Middle frontal gyrus (tissue), 1 donor: ENCODE measurements around the gene BOLA3.
"Not testable (repeated sequence)": the region's sequence is repeated elsewhere in the genome, so short reads cannot be mapped to it uniquely, and the experiment has no call there.

Experiments
- DNase-seq: peaks from one replicate; pipeline ENCODE4 v3.0.0-alpha.2; 2015; ENCODE audit warnings: low spot score; ENCODE audit errors: extremely low spot score

The BOLA3 gene

DNA sequence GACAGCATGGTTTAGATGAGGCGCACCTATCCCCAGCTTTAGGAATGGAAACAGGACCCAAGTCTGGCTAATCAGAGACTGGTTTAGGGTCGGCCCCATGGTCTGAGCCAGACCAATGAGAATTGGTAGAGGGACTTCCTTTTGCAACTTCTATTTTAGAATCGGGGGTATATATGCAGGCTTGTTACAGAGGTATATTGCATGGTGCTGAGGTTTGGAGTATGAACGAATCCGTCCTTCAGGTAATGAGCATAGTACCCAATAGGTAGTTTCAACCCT lies 1.5 kb upstream of the BOLA3 start:
- no peak for DNase-seq

DNA sequence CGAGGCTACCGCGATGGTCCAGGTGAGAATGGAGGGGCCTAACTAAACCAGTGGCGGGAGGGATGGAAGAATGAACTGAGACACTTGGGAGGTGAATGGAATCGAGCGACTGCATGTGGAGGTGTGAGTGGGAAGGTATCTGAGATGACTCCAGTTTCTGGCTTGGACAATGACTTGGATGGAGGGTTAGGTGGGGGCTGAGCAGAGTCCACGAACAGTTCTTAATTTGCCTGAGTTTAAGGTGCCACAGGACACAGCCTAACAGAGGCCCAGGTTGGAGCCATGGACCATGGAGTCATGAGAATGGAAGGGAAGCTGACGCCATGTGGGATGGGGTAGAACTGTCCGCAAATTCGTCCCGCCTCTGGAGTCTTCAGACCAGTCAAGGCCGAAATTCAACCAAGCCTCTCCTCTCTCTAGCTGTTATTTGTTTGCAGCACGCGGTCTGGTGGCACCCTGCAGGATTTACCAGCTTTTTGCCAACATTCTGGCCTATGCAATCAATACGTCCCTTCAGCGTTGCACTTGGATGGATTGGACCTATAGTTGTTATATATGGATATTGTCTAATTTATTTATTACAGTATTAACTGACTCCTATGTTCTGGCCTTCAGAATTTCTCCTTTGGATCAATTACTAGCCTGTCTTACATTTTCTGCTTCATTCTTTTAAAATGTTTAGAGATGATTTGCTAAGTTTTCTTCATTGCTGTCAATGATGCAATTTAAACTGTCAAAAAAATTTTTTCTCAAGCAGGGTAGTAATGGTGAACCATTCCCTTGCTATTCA lies 940 bp upstream of the BOLA3 start:
- DNase-seq: no peak

DNA sequence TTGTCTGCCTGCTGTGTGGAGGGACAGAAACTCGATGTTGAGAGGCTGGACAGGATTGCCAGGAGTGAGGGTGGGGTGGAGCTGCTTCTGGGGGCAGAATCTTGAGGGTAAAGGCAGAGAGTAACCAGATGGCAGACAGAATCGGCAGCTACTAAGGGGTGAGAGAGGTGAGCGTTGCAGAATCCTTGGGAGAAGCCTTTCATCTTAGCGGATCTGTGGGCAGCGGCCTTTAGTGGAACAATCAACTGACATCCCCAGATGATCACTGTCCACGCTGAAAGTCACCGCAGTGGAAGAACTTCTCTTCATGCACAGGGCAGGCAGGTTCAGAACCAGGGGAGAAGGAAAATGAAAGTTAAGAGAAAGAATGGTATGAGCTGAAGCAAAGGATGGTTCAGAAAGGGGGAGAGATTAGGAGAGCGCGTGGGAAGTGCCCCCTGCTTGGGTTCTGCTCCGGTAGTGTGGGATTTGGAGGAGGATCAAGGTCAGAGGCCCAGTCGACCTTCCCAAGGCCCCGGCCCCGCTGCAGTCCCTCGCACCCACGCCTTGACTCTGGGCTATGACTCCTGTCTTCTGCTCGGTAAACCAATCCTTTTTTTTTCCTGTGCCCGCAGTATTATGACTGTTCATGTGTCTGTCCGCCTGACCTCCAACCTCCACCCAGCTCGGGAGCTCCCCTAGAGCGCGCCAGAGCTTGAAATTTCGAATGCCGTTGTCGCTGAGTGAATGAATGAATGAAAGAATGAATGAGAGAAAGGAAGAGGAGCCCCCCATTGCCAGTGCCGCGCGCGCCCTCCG lies 584 bp downstream of the BOLA3 start:
- no peak for DNase-seq

DNA sequence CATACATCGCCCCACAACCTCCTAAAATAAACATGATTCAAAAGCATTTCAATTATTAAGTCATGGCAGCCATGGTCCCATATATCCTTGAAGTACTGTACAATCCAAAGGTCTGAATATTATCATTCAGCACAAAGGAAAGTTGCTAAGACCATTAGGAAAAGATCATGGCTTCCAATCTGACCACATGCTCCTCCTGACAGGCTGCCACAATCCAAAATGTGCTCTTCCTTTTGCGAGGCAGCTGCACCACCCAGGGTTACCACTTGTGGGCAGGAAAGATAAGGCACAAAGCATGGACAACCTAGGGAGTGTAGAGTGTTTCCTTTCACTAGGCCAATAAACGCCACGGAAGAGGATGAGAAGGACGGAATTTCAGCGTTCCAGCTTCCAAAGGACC lies 5.4 kb downstream of the BOLA3 start:
- DNase-seq: no peak

DNA sequence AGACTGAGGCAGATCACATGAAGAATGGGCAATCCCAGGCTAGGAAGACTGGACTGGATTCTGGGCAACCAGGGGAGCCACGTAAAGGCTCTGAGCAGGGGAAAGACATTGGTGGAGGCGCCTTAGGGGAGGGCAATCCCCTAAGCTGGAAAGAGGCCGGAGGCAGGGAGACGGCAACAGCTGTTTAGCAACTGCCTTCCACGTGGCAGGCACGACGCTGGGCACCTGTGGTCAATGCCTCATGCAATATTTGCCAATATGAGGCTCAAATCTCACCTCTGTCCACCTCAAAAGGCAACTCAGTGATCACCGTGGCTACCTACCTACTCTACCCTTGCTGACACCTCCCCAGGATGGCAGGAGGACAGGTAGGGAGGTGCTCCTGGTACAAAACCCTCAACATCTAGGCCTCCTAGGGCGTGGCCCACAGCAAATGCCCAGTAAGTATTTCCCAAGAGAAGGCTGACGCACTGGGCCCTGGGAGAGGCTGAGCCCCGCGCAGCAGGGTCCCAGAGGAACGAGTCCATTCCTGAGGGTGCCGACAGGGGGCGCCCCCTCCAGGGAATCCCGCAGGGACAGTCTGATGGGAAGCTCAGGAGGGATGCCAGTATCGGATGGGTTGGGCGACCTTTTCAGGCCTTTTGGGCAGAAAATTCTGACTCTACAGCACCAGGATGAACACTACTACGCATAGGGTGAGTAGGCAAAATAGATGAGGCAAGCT lies 8.9 kb downstream of the BOLA3 start:
- DNase-seq: no peak

DNA sequence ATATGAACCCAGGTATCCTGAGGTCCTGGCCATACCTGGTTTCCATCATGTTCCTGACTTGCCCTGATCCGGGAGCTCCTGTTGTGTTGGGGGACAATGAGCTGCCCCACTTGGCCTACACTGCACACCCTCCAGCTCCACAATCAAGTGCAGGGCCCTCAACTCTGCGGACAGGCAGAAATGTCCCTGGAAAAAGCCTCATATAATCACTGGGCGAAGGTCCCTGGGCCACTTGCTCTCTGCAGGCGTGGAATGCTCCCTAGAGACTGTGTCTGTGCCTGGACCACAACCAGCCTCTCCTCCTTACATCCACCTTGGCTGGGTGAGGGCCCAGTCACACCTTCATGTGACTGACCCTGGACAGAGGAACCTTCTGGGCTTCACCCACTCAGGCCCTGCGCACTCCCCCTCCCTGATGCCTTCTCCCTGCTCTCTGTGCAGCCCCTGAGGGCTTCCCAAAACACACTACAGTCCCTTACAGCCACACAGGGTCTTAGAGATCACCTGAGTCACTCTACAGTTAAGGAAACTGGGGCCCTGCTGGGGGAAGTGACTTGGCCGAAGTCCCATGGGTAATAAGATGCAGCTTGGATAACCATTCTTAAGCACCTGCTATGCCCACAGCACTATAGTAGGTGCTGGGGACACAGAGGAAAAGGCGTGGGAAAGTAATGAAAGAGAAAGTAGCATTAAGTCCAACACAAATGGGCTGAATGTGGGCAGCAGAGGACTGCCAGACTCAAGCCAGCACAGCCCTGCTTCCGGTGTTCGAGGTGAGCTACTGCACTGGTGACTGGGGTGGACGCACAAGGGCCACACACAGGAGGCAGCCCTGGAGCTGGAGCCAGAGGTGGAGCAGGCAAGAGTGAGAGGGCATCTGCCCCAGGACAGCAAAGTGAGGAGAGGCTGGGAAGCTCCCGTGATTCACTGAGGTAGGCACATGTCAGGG lies 9.8 kb downstream of the BOLA3 start:
- no peak for DNase-seq

DNA sequence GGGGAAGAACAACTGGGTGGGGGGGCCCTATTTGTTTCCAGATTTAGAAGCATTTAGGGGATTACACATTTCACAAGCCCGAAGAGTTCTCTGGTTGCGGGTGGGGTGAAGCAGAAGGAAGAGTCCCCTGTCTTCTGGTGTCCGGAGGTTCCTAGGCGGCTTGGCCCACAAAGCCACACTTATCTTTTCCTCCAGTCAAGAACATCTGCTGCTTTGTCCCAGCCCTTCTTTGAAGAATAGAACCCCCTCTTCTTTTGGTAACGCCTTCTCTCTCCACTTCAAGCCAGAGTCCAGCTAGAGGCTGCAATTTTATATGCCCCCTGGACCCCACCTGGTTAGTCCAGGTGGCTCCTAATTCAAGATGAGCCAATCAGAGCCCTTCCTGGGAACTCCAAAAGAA lies 15.8 kb downstream of the BOLA3 start:
- DNase-seq: no peak

DNA sequence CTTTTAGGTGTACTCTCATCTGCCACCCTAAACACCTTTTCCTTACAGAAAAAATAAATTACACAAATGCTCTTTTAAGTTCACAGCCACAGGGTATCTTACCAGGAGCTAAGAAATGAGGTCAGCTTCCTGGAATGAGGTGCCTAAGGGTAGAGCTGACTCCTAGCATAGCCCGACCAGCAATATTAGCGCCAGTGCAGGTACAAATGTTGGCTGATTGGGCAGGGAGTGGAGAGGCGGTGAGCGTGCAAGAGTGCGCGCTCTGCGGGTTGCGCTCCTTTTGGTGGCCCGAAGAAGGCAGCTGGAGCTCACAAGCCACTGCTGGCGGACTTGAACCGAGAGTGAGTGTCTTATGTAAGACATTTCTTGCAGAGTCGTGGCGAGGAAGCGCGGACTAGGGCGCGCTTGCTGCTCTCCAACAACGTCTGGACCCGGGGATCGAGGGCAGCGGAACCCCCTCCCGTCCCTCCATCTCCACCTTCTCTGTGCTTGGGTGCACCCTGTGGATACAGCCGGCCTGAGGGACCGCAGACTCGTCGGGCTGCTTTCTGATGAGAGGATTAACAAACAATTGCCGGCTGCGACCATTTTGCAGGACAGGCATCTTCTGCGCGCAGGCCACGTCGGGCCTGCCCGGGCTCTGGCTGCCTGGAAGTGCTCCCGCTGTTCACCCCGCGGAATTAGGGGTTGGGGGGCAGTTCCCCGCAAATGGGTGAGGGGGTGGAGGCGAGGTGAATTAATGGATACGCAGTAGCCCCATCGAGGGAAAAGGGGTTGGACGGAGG lies 17.3 kb downstream of the BOLA3 start:
- no peak for DNase-seq

DNA sequence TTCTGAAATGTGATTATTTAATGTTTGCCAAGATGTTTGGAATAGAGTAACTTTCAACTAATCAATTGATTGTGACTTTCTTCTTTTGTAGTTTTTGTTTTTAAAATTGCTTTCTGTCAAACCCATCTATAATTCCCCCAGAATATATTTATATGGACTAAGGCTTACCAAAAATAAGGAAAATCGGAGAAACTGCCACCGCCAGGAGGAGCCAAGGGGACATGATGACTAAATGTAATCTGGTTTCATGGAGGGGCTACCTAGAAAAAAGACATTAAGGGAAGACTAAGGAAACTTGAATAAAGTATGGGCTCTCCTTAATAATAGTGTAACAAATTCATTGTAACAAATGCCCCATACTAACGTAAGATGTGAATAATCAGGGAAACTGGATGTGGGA lies 19.5 kb downstream of the BOLA3 start:
- no peak for DNase-seq

DNA sequence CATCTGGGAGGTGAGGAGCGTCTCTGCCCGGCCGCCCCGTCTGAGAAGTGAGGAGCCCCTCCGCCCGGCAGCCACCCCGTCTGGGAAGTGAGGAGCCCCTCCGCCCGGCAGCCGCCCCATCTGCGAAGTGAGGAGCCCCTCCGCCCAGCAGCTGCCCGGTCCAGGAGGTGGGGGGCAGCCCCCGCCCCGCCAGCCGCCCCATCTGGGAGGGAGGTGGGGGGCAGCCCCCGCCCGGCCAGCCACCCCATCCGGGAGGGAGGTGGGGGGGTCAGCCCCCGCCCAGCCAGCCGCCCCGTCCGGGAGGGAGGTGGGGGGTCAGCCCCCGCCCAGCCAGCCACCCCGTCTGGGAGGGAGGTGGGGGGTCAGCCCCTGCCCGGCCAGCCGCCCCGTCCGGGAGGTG lies 23.8 kb downstream of the BOLA3 start:
- DNase-seq: not testable (repeated sequence)

DNA sequence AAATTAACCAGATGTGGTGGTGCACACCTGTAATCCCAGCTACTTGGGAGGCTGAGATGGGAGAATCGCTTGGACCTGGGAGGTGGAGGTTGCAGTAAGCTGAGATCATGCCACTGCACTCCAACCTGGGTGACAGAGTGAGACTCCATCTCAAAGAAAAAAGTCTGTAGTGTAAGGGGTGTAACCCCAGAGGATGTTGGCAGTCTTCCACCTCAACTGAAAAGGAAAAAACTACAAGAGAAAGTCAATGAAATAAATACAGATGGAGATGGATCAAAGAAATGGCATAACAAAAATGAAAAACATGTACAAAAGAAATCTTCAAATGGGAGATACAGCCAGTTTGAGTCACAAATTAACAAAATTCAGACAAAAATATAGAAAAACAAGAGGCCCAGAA lies 25.9 kb downstream of the BOLA3 start:
- DNase-seq: not testable (repeated sequence)

DNA sequence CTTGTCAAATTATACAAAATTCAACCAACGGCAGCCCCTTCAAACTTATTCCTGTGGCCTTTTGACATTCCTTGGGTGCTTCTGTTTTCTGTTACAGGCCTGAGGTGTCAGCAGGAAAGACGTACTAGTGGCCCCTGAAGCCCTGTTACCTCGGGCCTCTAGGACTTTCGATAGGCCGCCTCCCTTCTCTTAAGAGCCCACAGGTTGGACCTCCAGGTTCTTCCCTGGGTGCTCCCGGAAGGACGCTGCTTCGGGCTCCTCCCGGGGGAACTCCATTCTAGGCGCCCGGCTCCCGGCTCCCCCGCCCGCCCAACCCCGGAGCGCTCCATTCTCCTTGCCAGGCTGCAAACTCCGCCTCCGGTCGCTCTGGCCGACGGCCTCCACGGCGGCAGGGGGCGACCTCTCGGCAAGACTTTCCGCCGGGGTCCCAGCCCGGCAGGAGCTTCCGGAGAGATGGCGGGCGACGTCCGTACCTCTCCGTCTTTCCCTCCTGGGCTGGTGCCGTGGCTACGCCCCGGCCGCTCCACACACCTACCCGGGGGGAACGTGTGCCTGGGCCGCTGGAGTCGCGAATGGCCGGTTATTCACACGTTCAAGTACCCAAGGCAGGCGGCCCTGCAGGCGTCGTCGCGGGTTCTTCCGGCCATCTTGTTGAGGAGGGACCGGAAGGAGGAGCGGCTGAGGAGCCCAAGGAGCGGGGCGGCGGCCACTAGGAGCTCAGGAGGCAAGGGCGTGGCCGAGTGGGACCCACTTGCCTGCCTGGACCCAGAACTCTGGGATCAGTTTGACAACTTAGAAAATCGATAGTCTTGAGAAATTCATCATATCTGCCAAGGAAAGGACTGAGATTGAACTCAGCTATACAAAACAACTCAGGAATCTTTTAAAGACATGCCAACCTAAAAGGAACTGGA lies 27.5 kb downstream of the BOLA3 start:
- DNase-seq: peak; percentile 58

DNA sequence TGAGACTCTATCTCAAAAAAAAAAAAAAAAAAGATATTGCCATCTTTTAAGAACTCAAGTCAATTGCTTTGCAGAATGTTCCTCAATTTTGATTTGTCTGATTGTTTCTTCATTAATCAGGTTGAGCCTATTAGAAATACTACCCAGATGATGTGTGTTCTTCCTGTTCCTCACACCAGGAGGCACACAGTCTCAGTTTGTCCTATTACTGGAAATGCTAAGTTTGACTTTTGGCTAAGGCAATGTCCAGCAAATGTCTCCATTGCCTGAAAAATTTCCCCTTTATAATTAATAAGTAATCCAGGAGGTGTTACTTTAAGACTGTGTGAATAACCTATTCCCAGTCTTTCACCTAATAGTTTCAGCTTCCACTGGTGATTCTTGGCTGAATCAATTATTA lies 28.4 kb downstream of the BOLA3 start:
- DNase-seq: no peak

DNA sequence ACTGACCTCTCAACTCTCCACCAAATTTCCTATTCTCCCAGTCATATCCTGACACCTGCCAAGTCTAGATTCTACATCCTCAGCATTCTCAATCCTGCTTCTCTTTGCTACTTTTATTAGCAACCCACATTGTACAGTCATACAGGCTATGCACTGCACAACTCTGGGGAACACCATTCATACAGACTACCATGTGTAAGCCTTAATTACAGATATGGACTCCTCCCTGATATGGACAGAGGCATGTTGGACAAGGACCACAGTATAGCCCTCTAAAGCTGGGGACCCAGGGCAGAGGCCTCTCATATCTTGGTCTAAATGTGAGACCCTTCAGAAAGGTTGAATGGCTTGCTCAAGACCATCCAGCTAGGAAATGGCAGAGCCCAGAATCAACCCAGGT lies 36.3 kb downstream of the BOLA3 start:
- DNase-seq: no peak

DNA sequence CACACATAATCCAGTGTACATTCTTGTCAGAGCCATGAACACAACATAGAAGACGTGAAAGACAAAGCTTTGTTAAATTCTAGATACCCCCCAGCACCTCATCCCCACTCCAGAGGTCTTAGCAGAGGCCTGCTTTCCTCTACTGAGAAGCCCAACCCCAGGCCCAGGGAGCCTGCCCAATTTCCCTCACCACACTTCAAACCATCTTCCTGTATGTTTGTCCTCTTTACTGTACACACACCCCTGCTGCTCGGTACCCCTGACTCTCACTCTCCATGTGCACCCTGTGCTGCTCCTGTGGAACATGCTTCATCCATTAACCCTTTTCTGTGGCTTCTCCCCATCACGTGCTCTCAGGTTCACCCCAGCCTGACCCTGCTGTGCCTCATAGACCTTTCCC lies 37.2 kb downstream of the BOLA3 start:
- DNase-seq: no peak

DNA sequence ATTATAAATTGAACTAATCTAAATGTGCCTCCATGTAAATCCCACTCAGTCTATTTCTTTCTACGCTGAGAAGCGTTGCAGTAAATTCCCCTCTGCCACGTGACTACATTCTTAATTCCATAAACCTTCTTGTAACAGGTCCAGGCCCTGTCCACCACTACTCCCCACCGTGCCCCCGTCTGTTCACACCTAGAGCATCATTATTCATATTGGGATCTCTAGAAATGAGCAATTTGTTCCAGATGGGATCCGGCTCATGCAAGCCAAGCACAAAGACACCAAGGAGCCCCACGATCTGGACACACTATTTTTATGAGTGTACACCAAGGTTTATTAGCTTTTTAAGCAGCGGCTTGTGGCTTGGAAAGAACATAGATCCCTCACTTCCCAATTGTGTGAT lies 38.2 kb downstream of the BOLA3 start:
- DNase-seq: no peak

DNA sequence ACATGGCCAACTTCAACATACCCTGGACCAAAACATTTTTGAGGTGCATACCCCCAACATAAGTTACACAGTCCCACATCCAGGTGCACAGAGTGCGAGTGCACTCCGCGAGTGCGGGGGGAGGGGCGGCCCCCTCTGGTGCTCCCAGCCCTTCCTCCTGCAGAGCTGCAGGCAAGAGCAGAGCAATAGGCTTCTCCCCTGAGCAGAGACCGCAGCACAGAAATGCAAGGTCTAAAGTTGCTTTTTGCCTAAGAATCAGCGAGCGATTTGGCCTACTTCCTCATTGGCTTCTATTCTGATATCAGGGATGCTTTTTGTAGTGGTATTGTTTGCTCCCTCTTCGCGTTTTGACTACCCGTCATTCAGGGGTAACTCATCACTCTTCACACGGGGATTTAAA lies 40.6 kb downstream of the BOLA3 start:
- no peak for DNase-seq

DNA sequence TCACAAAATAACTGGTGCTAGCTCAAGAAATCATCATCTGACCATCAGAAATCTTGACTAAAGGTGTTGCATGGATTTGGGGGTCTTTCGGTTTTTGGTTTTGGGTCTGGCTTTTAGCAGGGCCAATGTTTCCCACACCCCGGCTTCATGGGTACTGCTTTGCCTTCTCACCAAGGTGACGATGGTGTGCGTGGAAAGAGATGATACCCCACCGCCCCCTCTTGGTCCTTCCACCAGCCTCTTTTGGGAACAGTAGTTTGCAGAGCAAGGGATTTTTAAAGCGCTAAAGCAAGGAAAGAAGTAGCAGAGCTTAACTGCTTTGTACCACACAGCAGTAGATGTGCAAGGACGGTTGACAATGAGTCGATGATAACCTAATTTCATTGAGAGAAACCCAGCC lies 42.3 kb downstream of the BOLA3 start:
- DNase-seq: no peak

DNA sequence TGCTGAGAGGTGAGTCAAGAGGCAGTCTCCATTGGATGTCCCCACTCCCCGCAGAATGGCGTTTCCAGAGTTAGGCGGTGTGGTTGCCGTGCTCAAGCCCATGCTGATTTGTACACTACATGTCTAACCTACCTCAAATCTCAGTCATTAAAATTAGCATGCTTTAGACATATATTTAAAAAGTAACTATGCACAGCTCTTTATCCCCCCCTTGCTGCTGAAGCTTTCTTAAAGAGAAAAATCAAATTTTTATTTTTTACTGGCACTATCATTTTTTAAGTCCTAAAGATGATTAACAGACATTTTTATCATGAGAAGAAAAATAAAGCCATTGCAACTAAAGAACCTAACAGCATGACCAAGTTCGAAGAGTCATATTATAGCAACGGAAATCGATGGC lies 42.9 kb downstream of the BOLA3 start:
- DNase-seq: no peak

DNA sequence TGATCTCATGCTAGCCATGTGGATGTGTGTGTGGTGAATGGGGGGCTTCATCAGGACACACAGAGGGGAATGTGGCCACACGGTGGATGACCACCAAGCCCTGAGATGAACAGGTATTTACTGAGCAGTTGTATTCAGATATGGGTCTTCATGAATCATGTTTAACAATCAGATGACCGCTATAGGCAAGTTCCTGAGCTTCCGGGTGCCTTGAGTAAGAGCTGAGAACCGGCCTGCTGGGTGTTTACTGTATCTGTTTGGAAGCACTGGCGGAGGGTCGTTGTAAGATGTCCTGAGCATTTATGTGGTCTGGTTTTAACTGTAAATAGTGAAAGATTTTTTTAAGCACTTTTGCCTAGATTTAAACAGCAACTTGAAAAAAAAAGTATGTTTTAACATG lies 43.9 kb downstream of the BOLA3 start:
- no peak for DNase-seq
